ENCODE data around the gene ATP6V0D1.

- TF ChIP-seq CTCF (IDR thresholded peaks at IDR 0.05), result no peak
- TF ChIP-seq POLR2AphosphoS5 (IDR thresholded peaks at IDR 0.05), result no peak
Measured at GRCh38 chr16:67457611-67458010, 23.3 kb downstream of the ATP6V0D1 start.
